ENCODE data around the gene CRYBA2.

The CRYBA2 gene

DNA sequence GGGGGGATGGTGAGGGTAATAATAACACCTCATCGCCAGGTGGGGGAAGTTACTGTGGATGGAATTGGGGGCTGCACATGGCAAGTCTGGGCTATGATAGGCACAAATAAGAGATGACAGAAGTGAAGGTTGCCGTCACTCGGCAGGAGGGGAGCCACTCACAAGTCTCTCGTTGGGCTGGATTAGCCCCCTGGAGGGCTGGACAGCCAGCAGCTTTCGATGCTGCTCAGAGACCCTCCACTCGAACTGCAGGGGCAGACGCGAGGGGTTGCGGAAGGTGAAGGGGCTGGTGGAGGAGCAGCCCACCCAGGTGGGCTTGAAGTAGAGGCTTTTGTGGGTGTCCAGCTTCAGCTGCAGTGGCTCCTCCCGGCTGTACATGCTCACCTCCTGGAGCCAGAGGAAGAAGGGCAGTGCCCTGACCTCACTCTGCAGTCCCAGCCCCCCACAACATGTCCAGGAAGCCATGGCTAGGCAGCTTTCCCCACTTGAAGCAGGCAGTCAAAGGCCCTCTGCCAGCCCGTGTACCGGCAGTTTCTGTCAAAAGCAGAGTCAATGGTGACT, 29.9 kb upstream of the CRYBA2 start:
- no peak for DNase-seq (ENCODE audit: low spot score)

DNA sequence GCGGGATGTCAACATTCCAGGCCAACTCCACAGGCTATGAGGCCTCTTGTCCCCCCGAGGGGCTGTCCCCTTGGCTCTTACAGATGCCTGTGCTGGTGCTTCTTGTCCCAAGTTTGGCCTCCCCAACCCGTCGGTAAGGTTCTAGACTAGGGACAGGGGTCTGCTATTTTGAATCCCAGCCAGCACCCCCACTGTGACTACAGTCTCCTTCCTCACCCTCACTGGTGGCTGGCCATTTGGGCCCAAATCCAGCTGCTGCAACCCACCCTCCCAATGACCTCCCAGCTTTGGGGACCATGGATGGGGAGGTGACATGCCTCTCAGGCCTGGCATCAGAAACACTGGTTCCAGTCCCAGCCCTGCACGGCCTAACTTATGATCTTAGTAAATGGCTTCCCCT, 29.4 kb upstream of the CRYBA2 start:
- DNase-seq (ENCODE audit: low spot score): no peak

DNA sequence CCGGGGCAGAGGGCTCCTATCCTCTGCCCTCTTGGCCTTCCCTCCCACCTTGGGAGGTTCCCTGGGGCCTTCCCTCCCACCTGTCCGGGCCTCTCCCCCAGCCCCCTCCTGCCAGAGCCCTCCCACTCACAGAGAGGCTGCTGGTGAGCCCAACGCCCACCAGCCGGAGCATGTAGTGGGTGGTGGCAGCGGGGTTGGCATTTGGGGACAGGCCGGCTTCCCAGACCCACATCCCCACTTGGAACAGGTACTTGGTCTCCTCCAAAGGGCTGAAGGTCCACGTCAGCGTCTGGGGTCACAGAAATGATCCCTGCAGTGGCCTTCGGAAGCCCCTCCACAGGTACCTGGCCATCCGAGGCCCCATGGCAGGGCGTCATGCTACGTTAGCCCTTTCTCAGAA, 28.8 kb upstream of the CRYBA2 start:
- no peak for DNase-seq (ENCODE audit: low spot score)

DNA sequence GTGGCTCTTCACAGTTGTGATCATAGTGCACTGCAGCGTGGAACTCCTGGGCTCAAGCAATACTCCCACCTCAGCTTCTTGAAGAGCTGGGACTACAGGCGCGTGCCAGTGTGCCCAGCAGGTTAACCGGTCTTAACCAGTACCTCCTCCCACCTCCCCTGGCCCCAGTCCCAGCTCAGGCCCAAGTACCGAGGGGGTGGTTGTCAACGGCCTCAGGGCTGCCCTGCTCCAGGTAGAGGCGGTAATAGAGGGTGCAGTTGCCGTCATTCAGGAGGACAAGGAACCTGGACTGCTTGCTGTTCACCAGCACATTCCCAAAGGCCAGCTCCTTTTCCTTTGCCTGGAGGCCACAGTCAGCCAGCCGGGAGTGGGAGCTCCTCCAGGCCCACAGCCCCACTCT, 28.4 kb upstream of the CRYBA2 start:
- no peak for DNase-seq (ENCODE audit: low spot score)

DNA sequence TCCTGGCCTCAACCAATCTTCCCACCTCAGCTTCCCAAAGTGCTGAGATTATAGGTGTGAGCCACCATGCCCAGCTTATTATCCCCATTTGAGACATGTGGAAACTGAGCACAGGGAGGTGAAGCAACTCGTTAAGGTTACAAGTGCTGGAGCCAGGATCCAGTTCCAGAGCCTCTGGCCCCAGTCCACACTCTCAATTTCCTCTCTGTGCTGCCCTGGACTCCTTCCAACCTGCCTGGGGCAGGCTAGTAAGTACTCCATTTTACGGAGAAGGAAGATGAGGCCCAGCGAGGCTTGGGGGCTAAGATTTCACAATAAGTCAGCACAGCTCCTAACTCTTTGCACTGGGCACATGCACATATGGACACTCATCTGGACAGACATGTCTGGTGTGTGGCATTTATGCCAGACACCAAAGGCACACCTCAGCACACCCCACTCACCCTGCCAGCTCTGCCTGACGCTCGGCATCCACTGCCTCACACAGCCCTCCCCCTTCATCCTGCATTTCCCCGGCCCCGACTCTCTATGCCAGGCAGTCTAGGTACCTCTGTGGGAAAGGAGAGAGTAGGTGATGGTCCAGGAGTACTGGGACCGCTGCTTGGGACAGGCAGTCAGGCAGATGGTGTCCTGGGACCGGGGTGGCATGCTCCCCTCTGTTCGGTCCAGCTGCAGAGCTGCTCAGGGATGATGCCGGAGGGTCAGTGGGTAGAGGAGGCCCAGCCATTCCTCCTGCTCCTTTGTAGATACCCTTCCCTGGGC, 27.6 kb upstream of the CRYBA2 start:
- no peak for DNase-seq (ENCODE audit: low spot score)

DNA sequence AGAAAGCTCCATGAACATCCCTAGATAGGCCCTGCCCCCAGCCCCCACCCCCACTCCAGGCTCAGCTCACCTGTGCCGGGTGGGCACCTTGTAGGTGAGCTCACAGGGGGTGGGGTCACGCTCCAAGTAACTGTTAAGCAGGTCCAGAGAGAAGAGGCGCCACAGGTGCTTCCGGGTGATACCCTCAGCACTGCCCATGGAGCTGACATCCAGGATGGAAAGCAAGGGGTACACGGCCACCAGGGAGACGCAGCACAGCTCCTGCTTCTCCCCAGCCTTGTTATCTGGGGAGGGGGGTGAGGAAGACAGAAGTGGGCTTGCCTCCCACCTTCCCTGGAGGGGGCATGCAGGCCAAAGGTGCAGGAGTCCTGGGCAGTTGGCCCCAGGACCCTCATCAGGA, 26.2 kb upstream of the CRYBA2 start:
- no peak for DNase-seq (ENCODE audit: low spot score)

DNA sequence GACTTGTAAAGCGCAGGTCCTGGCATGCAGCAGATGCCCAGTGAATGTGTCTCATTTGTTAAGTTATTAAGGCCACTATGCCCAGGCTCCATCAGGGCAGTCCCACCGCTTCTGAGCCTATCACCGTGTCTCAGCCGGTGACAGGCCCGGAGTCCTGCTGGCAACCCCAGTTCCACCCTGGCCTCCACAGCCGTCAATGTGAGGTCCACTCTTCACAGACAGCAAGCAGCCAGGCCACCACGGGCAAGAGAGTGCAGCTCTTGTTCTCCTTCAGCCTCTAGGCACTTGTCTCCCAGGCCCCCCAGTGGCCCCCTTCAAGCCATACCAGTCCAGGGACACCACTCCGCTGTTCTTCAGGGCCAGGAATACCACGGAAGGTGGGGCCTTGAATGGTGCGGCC, 25.5 kb upstream of the CRYBA2 start:
- DNase-seq (ENCODE audit: low spot score): no peak

DNA sequence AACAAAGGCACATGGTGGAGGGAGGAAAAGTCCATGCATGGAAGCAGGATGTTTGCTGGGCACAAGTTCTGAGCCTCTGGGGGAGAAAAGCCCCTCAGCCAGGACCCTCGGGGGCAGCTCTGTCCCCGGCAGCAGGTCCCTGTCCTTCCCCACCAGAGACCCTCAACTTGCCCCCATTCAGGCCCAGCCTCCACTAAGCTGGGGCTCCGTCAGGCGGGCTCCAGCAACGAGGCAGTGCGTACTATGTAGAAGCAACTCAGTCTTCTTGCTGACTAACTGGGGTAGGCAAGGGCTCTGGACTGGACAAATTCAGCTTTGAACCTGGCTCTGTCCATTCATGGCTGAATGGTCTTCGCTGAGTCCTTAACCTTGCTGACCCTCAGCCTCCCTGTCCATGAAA, 25.1 kb upstream of the CRYBA2 start:
- no peak for DNase-seq (ENCODE audit: low spot score)

DNA sequence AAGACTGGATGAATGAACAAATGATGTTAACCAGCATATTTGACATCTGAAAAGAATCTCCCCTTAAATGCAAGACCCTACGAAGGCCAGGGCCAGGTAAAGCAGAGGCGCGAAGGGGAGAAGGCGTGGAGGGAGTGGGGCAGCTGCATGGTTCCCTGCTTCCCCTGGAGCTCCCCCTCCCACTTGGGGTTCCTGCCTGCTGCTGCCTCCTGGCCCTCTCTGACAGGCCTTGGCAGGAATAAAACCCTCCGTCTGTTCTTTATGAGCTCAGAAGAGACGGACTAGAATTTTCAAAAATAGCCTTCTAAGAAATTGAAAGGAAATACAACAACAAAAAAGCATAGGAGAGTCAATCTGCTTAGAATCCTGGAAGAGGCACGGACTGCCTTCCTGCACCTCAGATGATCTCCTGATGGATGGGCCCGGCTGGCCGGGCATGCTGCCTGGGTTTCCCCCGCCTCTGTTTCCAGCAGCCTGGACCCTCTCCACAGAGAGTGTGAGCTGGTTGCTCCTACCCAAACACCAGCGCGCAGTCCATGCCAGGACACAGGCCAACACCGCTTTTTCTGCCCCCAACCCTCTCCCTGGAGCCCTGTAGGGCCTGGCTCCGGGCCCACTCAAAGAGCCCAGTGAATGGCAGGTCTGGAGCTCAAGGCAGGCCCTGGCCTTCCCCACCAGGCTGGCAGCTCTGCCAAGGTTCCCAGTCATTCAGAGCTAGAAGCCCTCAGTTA, 24.1 kb upstream of the CRYBA2 start:
- DNase-seq (ENCODE audit: low spot score): no peak

DNA sequence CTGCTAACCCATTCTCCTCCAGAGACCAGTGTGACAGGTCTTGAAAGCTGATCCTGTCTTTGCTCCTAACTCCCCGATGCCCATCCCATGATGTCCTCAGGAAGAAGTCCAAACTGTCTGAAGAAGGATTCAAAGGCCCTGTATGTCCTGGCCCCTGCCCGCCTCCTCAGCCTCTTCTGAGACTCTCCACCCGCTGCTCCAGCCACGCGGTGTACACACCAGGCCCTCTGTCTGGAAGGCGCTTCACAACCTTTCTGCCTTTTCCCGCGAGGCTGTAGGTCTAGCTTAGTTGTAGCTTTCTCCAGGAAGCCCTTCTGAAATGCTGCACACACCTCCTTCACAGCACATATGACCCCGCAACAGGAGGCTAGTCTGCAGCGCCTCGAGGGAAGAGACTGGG, 23.5 kb upstream of the CRYBA2 start:
- DNase-seq (ENCODE audit: low spot score): no peak

DNA sequence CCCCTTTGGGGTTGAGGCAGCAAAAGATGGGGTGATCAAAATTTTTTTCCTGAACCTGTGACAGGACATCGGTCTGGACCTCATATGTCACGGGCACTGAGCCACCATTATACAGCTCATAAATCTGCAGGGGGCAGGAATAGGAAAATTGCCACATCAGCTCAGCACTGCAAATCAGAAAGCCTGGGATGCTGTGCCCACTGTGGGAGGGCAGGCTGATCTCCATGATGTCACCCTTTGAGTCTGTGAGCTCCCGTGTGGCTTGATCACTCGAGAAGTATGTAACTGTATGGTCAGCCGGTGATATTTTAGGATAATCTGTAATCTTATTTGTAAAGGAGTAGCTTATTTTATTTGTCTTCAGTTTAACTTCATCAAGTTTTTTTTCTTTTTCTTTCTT, 17.7 kb upstream of the CRYBA2 start:
- DNase-seq (ENCODE audit: low spot score): no peak

DNA sequence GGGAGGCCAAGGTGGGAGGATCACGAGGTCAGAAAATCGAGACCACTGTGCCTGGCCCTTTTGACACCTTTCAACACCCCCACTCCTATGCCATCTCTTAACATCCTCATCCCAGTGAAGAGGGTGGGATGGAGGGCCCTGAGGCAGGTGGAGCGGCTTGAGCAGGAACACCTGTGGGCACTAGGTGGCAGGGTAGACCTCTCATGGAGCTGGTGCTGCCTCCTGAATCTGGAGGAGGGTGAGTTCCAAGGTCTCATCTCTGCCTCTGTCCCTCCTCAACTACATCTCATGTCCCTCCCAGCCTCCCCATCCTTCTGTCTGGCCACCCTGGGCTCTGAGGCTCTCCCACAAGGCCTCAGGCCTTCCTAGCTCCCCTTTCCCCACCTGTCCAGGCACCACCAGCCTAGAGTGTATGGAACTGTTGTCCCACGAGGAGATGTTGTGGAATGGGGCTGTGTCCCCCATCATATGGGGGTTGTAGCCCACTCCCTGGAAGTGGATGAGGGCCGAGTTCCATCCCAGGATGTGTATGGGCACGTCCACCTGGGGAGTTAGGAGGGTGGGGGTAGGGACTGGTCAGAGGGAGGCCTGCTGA, 17.0 kb upstream of the CRYBA2 start:
- no peak for DNase-seq (ENCODE audit: low spot score)

DNA sequence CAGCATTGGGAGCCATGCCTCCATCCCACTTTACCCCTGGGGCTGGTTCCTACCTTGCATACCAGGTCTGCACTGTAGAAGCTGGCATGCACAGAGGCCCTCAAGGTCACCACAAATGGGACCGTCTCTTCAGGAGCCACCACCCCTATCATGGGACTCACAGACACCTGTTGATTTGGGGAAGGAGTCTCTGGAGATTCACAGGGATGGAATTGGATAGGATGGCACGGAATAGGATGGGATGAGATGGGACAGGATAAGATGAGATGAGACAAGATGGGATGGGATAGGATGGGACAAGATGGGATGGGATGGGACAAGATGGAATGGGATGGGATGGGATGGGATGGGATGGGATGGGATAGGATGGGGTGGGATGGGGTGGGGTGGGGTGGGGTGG, 16.1 kb upstream of the CRYBA2 start:
- no peak for DNase-seq (ENCODE audit: low spot score)

DNA sequence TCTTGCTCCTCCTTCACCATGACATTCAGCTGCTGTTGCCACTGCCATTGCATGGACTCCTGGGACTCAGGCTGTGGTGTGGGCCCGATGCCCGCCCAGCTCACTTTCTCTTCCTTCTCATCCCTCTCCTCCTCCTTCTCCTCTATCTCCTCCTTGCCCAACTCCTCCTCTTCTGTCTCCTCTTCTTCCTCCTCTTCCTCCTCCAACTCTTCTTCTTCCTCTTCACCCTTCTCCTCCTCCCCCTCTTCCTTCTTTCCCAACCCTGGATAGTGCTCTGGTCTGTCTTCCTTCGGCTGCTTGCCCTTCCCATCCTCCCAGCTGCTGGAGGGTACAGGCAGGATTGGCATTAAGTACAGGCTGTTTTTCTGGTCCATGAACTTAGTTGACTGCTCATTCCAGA, 10.8 kb upstream of the CRYBA2 start:
- DNase-seq (ENCODE audit: low spot score): no peak

DNA sequence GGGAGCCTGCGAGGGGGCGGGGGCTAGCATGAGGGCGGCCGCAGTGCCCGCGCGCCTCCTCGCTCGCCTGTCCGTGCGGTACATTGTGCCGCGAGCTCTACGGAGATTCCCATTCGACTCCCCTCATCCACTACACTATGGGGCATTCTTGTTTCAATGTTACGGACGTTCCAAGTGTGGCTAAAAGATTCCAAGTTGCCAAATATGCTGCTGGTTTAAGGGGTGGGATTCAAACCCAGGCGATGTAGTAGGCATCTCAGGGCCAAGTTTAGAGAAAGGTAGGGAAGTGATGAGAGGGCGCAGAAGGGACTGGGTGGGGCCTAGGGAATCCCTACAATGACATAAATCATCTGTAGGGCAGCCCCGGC, 10.0 kb upstream of the CRYBA2 start:
- DNase-seq (ENCODE audit: low spot score): no peak

DNA sequence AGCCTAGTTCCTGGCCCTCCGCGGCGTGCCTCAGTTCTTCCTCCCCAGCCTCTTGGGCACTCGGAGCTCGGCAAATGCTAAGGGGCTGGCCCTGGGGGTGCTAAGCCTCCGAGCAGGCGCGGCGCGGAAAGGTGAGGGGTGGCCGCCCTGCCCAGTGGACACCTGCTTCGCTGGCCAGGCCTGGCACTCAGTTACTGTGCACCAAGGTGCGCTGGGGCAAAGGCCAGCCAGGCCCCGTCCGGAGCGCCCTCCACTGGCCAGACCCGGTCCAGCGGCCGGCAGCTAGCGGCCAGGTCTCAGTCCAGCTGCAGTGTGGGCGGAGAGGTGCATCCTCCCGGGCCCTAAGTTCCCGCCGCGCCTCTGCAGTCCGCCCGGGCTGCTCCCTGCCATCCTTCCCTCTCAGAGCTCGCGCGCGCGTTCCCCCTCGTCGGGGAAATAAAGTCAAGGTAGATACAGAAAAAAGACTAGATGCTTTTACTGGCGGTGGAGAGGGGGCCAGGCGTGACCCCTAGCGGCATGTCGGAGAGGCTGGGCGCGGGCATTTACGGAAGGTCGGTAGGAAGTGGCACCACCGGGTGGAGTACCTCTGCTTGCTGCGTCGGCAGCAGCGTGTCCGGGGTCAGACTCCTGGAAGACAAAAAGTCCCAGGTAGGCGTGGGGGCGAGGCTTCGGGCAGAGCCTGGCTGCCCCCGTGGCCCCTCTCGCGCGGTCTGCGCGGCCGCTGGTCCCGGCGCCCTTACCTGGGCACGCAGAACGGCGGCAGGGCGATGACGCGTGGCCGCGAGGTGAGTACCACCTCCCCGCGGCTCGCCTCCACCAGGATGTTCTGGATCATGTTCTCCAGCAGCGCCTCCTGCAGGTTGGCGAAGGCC, 9.4 kb upstream of the CRYBA2 start:
- DNase-seq (ENCODE audit: low spot score): peak; percentile 34

DNA sequence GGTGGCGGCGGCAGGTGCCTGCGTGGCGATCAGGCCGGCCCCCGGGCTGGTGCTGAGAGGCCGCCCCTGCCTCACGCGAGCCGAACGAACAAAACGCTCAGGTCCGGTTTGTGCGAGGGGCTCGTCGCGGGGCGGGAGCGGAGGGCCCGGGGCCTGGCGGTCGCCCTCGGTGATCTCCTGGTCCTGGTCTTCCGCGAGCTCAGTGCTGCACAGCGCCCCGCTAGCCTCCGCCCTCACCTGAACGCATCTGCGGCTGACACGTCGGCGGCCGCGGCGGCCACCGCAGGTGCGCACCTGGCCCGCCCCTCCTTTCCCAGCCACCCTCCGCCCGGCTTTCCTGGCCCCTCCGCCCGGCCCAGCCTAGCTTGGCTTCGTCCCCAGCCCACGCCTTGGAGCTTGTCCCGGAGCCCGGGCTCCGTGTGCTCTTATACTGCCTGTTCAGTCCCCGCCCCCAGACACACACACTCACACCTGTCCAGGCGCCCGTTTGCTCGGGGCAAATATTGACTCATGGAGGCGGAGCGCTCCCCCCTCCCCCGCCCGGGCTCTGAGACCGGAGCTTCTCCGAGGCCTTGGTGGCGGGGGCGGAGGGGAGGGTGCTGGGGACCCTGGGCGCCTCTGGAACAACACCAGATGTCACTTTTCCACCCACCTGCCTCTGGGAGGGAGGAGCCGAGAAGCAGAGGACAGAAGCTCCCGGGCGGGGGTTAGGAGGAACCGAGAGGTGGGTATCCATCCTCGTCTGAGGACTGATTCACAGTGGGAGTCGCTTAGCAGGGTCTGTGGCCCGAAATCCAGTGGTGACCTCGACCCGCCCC, 8.6 kb upstream of the CRYBA2 start:
- no peak for DNase-seq (ENCODE audit: low spot score)

DNA sequence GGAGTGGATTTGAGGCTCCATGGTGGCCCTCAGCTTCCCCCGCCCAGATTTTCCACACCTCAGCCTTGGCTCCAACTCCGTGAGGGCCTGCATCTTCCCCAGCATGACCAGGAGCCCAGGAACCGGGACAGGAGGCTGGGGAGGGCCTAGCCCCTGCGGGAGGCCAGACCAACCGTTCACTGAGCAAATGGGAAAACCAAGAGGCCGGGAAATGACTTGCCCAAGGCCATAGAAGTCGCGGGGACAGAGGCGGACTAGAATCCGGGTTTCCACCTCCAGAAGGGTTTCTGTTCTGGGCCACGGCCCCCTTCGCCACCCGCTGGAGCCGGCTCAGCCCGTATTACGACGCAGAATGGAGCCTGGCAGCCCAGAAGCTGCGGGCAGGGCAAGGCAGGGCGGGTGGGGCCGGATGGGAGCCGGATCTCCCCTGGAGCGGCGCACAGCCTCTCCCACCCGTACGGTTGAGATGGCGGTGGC, 7.9 kb upstream of the CRYBA2 start:
- DNase-seq (ENCODE audit: low spot score): no peak

DNA sequence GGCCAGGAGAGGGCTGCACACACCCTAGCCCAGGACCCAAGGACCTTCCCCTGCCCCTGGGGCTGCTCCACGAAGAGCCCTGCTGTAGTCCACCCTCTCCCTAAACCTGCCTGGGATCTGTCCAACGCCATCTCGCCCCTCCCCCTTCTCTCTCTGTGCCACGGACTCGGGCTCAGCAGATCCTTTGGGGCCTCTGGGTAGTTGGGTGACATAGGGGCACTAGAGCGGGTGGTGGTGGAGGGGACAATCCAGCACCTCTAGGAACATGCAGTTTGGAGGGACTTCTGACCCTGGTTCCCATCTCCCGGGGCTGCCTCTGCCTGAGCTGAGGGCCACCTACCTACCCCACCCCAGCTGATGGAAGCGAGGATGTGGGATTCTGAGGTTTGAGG, 7.3 kb upstream of the CRYBA2 start:
- no peak for DNase-seq (ENCODE audit: low spot score)

DNA sequence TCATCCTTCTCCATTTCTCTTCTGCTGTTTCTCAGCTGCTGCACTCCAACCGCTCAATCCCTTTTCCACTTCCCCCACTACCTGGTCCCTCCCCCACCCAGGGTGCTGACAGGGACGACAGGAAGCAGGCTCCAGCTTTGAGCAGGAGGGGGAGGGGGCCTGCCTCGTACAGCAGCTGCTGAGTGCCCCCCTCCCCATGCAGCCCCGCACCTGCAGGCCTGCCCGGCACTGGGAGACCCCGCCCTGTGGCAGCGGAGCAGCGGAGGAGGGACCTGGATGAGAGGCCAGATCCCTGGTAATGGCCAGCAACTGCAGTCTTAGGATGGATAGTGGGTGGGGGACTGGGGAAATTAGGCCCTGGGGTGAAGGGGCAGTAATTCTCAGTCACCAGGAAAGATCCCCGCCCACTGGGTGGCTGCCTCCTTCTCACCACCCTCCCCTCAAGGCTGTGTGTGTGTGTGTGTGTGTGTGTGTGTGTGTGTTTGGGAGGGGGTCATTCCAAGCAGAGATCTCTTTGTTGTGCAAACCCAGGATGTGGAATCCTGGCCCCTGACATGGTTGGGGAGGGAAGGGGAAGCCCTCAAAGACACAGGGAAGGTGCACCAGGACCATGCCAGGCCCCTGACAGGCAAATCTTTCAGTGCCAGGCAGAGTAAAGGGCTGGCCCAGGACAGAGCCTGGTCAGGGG, 6.8 kb upstream of the CRYBA2 start:
- DNase-seq (ENCODE audit: low spot score): no peak

Measured in activated CD4-positive, alpha-beta T cell treated with anti-CD3 and anti-CD28 coated beads, Interleukin-2, Interleukin-4, amounts not matched to agents 100 ng/mL and 50 ng/mL, durations not matched to agents 16 hours and 8 hours (primary cell).